GM23338 (cell line): ENCODE data around the gene MSANTD1.

Experiments
- CTCF ChIP-seq, 2 experiments: fragments of 200-600 bp in 1 of 2; sonication (generic) in 1 of 2; conservative IDR thresholded peaks; 2 replicates each; pipeline versions ENCODE4 v1.5.1 to v1.6.1; 2016 to 2017; ENCODE audit warnings: antibody characterized with exemption in 2 of 2, low read depth in 2 of 2, mild to moderate bottlenecking in 2 of 2, moderate library complexity in 1 of 2
- ETS1 ChIP-seq: IDR thresholded peaks from 2 replicates; pipeline ENCODE4 v1.6.1; 2016; ENCODE audit warnings: antibody characterized with exemption
- EZH2 ChIP-seq: fragments of 200-600 bp; sonication (generic); IDR thresholded peaks from one replicate; pipeline ENCODE4 v1.8.0; 2017; ENCODE audit warnings: antibody characterized with exemption, mild to moderate bottlenecking, low read depth; ENCODE audit not compliant: unreplicated experiment
- EZH2phosphoT487 ChIP-seq: fragments of 200-600 bp; sonication (generic); IDR thresholded peaks from one replicate; pipeline ENCODE4 v1.8.1; 2018; ENCODE audit warnings: antibody characterized with exemption; ENCODE audit not compliant: unreplicated experiment
- JUNB ChIP-seq: IDR thresholded peaks from one replicate; pipeline ENCODE4 v1.6.1; 2016; ENCODE audit warnings: antibody characterized with exemption; ENCODE audit not compliant: unreplicated experiment
- NANOG ChIP-seq: IDR thresholded peaks from 2 replicates; pipeline ENCODE4 v1.6.1; 2016; ENCODE audit warnings: antibody characterized with exemption, borderline replicate concordance
- POLR2AphosphoS5 ChIP-seq: IDR thresholded peaks from 2 replicates; pipeline ENCODE4 v1.6.1; 2016; ENCODE audit warnings: antibody characterized with exemption, low read depth
- REST ChIP-seq: IDR thresholded peaks from one replicate; pipeline ENCODE4 v1.6.1; 2018; ENCODE audit warnings: antibody characterized with exemption; ENCODE audit not compliant: unreplicated experiment
- STAT1 ChIP-seq: IDR thresholded peaks from one replicate; pipeline ENCODE4 v1.6.1; 2016; ENCODE audit warnings: antibody characterized with exemption; ENCODE audit not compliant: unreplicated experiment
- ZNF462 ChIP-seq: fragments of 250-450 bp; sonication (Bioruptor Pico); IDR thresholded peaks from 2 replicates; pipeline ENCODE4 v1.5.0; 2020; ENCODE audit warnings: mild to moderate bottlenecking, moderate library complexity

- TF ChIP-seq REST (no peak), CTCF (conservative IDR thresholded peaks at IDR 0.05; ENCODE audit: low read depth in 2 of 2) (no peak), EZH2 (no peak), ETS1 (no peak), POLR2AphosphoS5 (no peak), JUNB (no peak), EZH2phosphoT487 (no peak), ZNF462 (no peak), STAT1 (no peak), NANOG (no peak)
These were observed 37.1 kb upstream of the MSANTD1 start for GRCh38 chr4:3211866-3212265.
